HG03571 (cell line): Measurements from ENCODE around the gene HNRNPA2B1.
"Not testable (repeated sequence)": the region's sequence is repeated elsewhere in the genome, so short reads cannot be mapped to it uniquely, and the experiment has no call there.

Experiments
- ATAC-seq: cut with Tn5 transposase; IDR thresholded peaks from one replicate; pipeline ENCODE4 v1.9.1; 2021; ENCODE audit not compliant: unreplicated experiment

HNRNPA2B1 gene

GRCh38 chr7:26185131-26185843 lies 15.3 kb downstream of the HNRNPA2B1 start:
- no peak for ATAC-seq

GRCh38 chr7:26184281-26185101 lies 16.1 kb downstream of the HNRNPA2B1 start:
- ATAC-seq = not testable (repeated sequence)

GRCh38 chr7:26183545-26184280 lies 16.8 kb downstream of the HNRNPA2B1 start:
- ATAC-seq = no peak

- no peak for ATAC-seq
These were observed 17.8 kb downstream of the HNRNPA2B1 start for GRCh38 chr7:26182706-26183105.

GRCh38 chr7:26182283-26182682 lies 18.3 kb downstream of the HNRNPA2B1 start:
- ATAC-seq = no peak

- no peak for ATAC-seq
These were observed 18.9 kb downstream of the HNRNPA2B1 start for GRCh38 chr7:26181474-26182227.

GRCh38 chr7:26180792-26181198 lies 19.8 kb downstream of the HNRNPA2B1 start:
- ATAC-seq = no peak

- ATAC-seq = no peak
These were observed 20.6 kb downstream of the HNRNPA2B1 start for GRCh38 chr7:26179826-26180497.

GRCh38 chr7:26179422-26179821 lies 21.1 kb downstream of the HNRNPA2B1 start:
- ATAC-seq = no peak

GRCh38 chr7:26178272-26178960 lies 22.1 kb downstream of the HNRNPA2B1 start:
- ATAC-seq = no peak

GRCh38 chr7:26177269-26177668 lies 23.3 kb downstream of the HNRNPA2B1 start:
- not testable (repeated sequence) for ATAC-seq

GRCh38 chr7:26176696-26177095 lies 23.9 kb downstream of the HNRNPA2B1 start:
- not testable (repeated sequence) for ATAC-seq

GRCh38 chr7:26175903-26176302 lies 24.6 kb downstream of the HNRNPA2B1 start:
- ATAC-seq = not testable (repeated sequence)

- no peak for ATAC-seq
These were observed 28.5 kb downstream of the HNRNPA2B1 start for GRCh38 chr7:26172048-26172447.

- ATAC-seq = no peak
These were observed 28.9 kb downstream of the HNRNPA2B1 start for GRCh38 chr7:26171601-26172000.

- no peak for ATAC-seq
These were observed 29.9 kb downstream of the HNRNPA2B1 start for GRCh38 chr7:26170663-26171062.

GRCh38 chr7:26169271-26169670 lies 31.3 kb downstream of the HNRNPA2B1 start:
- ATAC-seq = no peak

GRCh38 chr7:26168458-26169023 lies 32.0 kb downstream of the HNRNPA2B1 start:
- ATAC-seq = no peak

- peak; percentile 80 for ATAC-seq
These were observed 33.1 kb downstream of the HNRNPA2B1 start for GRCh38 chr7:26167303-26167934.
